Caco-2 (cell line): ENCODE data around the gene SGTA. TPM values are rescaled to one million over a fixed set of nuclear protein-coding genes. Genes with fewer than 3 reads are reported as not detected.
A peak's percentile ranks its signal among the peaks of the same experiment; 100 is the strongest.

Source experiments
- BruUV-seq: library from RNA; stranded (reverse); fragments of 400-500 nt; replicated peaks from 2 replicates; lab custom pipeline; 2021; lab: Mats Ljungman, UMichigan
- CTCF ChIA-PET: fragments of 300-600 bp; sonication (Branson Sonifier 250); formaldehyde crosslinking; loops from one replicate; lab custom pipeline; 2022; ENCODE audit warnings: antibody characterized with exemption; lab: Charles Lee
- POLR2A ChIA-PET: fragments of 300-600 bp; sonication (Branson Sonifier 250); formaldehyde crosslinking; loops from one replicate; lab custom pipeline; 2022; ENCODE audit warnings: antibody characterized with exemption; lab: Charles Lee
- DNase-seq, 2 experiments: peaks; one replicate each; pipeline versions ENCODE4 v3.0.0 to v3.0.0-alpha.2; 2020 to 2022
- H3K27me3 ChIP-seq: replicated peaks from 2 replicates; pipeline ENCODE4 v1.6.0; 2011; ENCODE audit warnings: low read length; ENCODE audit not compliant: control insufficient read depth, insufficient read depth
- H3K36me3 ChIP-seq: 2 replicates; pipeline ENCODE4 v1.5.1; 2011; ENCODE audit warnings: low read length; ENCODE audit not compliant: control insufficient read depth, insufficient read depth
- H3K4me1 ChIP-seq: fragments of 250-450 bp; sonication (Bioruptor Pico); 2 replicates; pipeline ENCODE4 v1.5.1; 2020; ENCODE audit warnings: mild to moderate bottlenecking
- H3K4me3 ChIP-seq: 2 replicates; pipeline ENCODE4 v1.5.1; 2011; ENCODE audit warnings: low read depth, mild to moderate bottlenecking, control low read depth, low read length
- H3K9me3 ChIP-seq: fragments of 250-450 bp; sonication (Bioruptor Pico); 2 replicates; pipeline ENCODE4 v1.5.1; 2020; ENCODE audit warnings: mild to moderate bottlenecking, moderate library complexity
- H3K27ac Mint-ChIP-seq: one replicate; pipeline ENCODE4 v1.8.0; 2022; ENCODE audit warnings: mixed read lengths; ENCODE audit not compliant: unreplicated experiment
- H3K27me3 Mint-ChIP-seq: one replicate; pipeline ENCODE4 v1.8.0; 2022; ENCODE audit warnings: mixed read lengths; ENCODE audit not compliant: insufficient read depth, unreplicated experiment
- H3K36me3 Mint-ChIP-seq: one replicate; pipeline ENCODE4 v1.8.0; 2022; ENCODE audit warnings: mild to moderate bottlenecking, mixed read lengths; ENCODE audit not compliant: insufficient read depth, unreplicated experiment
- H3K4me1 Mint-ChIP-seq: one replicate; pipeline ENCODE4 v1.8.0; 2022; ENCODE audit warnings: low read depth, mixed read lengths; ENCODE audit not compliant: unreplicated experiment
- H3K4me3 Mint-ChIP-seq: one replicate; pipeline ENCODE4 v1.8.0; 2022; ENCODE audit warnings: mild to moderate bottlenecking, moderate library complexity, mixed read lengths; ENCODE audit not compliant: unreplicated experiment
- H3K9me3 Mint-ChIP-seq: one replicate; pipeline ENCODE4 v1.8.0; 2022; ENCODE audit warnings: mixed read lengths; ENCODE audit not compliant: unreplicated experiment
- CTCF ChIP-seq, 2 experiments: fragments of 200-600 bp in 1 of 2; IDR thresholded peaks; 1 replicate in 1 of 2; 2 replicates in 1 of 2; pipeline versions ENCODE4 v1.5.1 to v1.8.0; 2011 to 2022; ENCODE audit warnings: antibody characterized with exemption in 1 of 2, control low read depth in 1 of 2, inconsistent platforms in 1 of 2, low read depth in 1 of 2, low read length in 1 of 2, mild to moderate bottlenecking in 1 of 2, moderate library complexity in 1 of 2; ENCODE audit not compliant: insufficient read depth in 1 of 2, severe bottlenecking in 1 of 2, unreplicated experiment in 1 of 2
- intact Hi-C: fragments of 100-400 bp; cut with micrococcal nuclease; formaldehyde crosslinking; loops from one replicate; pipeline ENCODE4 v1.10.0; 2022; ENCODE audit not compliant: unreplicated experiment
- total RNA-seq: library from RNA; stranded (reverse); gene quantifications from 2 replicates; pipeline ENCODE4 v1.2.3, GENCODE V29; 2022

The SGTA gene
- total RNA-seq, 1 experiment from 2014 or later, result 90.1 TPM

DNA sequence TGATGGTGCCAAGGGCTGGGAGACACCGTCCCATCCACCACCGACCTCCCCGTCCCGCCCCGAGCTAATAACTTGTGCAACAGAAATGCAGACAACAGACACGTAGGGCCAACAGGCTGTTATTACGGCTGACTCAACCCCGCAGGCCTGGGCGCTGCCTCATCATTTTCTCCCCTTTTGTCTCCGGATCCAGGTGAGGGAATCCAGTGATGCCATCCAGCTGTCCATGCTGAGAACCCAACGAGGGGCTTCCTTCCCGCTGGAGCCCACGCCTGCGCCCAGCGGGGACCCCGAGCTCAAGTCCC is 55.5 kb downstream of the SGTA start:
- no peaks in the 10 kb centered on the region for H3K36me3 Mint-ChIP-seq
- CTCF ChIA-PET, result interaction anchor here (1.6 kb wide), 1 partner anchor 79 kb away, joined by 4 read pairs; no protein-coding TSS in a partner anchor

GRCh38 chr19:2726904-2727639 is 56.0 kb downstream of the SGTA start:
- H3K36me3 Mint-ChIP-seq, result no peaks in the 10 kb centered on the region
- Histone ChIP-seq H3K36me3 (no peaks in the 10 kb centered on the region), H3K4me1 (no peaks in the 10 kb centered on the region), H3K4me3 (no peak overlapping the region), H3K27me3 (no peaks in the 10 kb centered on the region), H3K9me3 (no peaks in the 10 kb centered on the region)
- H3K9me3 Mint-ChIP-seq, result no peaks in the 10 kb centered on the region
- no peak overlapping the region for H3K4me3 Mint-ChIP-seq
- CTCF ChIA-PET, result interaction anchor here (1.6 kb wide), 1 partner anchor 79 kb away, joined by 4 read pairs; no protein-coding TSS in a partner anchor
- BruUV-seq, result no TSS peak
- no peak for DNase-seq
- TF ChIP-seq CTCF (IDR thresholded peaks at IDR 0.05; ENCODE audit: insufficient read depth in 1 of 2, low read depth in 1 of 2, low read length in 1 of 2, severe bottlenecking in 1 of 2, unreplicated experiment in 1 of 2), result peak in 1 of 2 experiments; percentile 7
- H3K27ac Mint-ChIP-seq, result no peak overlapping the region
- POLR2A ChIA-PET, result no interaction called here
- peaks cover 8% of the 10 kb centered on the region for H3K27me3 Mint-ChIP-seq
- intact Hi-C loops, result no loop called here
- no peaks in the 10 kb centered on the region for H3K4me1 Mint-ChIP-seq

More for the DNA sequence above, 55.5 kb downstream of the SGTA start:
- intact Hi-C loops, result no loop called here
- no peaks in the 10 kb centered on the region for H3K4me1 Mint-ChIP-seq
- H3K4me3 Mint-ChIP-seq, result no peak overlapping the region
- Histone ChIP-seq H3K27me3 (no peaks in the 10 kb centered on the region), H3K36me3 (no peaks in the 10 kb centered on the region), H3K4me1 (no peaks in the 10 kb centered on the region), H3K4me3 (no peak overlapping the region), H3K9me3 (no peaks in the 10 kb centered on the region)
- no TSS peak for BruUV-seq
- H3K9me3 Mint-ChIP-seq, result no peaks in the 10 kb centered on the region
- no peak for DNase-seq
- TF ChIP-seq CTCF (IDR thresholded peaks at IDR 0.05; ENCODE audit: insufficient read depth in 1 of 2, low read depth in 1 of 2, low read length in 1 of 2, severe bottlenecking in 1 of 2, unreplicated experiment in 1 of 2), result no peak
- H3K27ac Mint-ChIP-seq, result no peak overlapping the region
- POLR2A ChIA-PET, result no interaction called here
- H3K27me3 Mint-ChIP-seq, result peaks cover 6% of the 10 kb centered on the region

GRCh38 chr19:2726160-2726855 is 56.8 kb downstream of the SGTA start:
- intact Hi-C loops, result no loop called here
- CTCF ChIA-PET, result no interaction called here
- H3K27me3 Mint-ChIP-seq, result peaks cover 8% of the 10 kb centered on the region

More at GRCh38 chr19:2726160-2726855, 56.8 kb downstream of the SGTA start:
- no peaks in the 10 kb centered on the region for H3K36me3 ChIP-seq
- no peak for DNase-seq
- Mint-ChIP-seq H3K4me1 (no peaks in the 10 kb centered on the region), H3K9me3 (no peaks in the 10 kb centered on the region), H3K4me3 (no peak overlapping the region), H3K27ac (no peak overlapping the region), H3K36me3 (no peaks in the 10 kb centered on the region)
- BruUV-seq, result no TSS peak
- no peak for TF ChIP-seq CTCF (IDR thresholded peaks at IDR 0.05; ENCODE audit: insufficient read depth in 1 of 2, low read depth in 1 of 2, low read length in 1 of 2, severe bottlenecking in 1 of 2, unreplicated experiment in 1 of 2)
- H3K4me3 ChIP-seq, result no peak overlapping the region
- POLR2A ChIA-PET, result no interaction called here
- no peaks in the 10 kb centered on the region for H3K9me3 ChIP-seq
- no peaks in the 10 kb centered on the region for H3K27me3 ChIP-seq
- H3K4me1 ChIP-seq, result no peaks in the 10 kb centered on the region
